Measurements from ENCODE around the gene FAM171A1.

FAM171A1 gene

GRCh38 chr10:15344876-15345285 is 26.2 kb downstream of the FAM171A1 start:
- H3K27ac ChIP-seq (ENCODE audit: low read depth, low read length), result no peak overlapping the region
- H2BK5ac ChIP-seq (ENCODE audit: low read depth, low read length, poor library complexity), result no peak overlapping the region
- H2BK120ac ChIP-seq (ENCODE audit: insufficient read depth, low read length, poor library complexity), result no peak overlapping the region
- no peak overlapping the region for H3K9ac ChIP-seq (ENCODE audit: low read length)
- H3K36me3 ChIP-seq (ENCODE audit: control insufficient read depth in 1 of 2, insufficient read depth in 2 of 2, low read length in 2 of 2), result no peaks in the 10 kb centered on the region
- H3K4me2 ChIP-seq (ENCODE audit: low read length), result no peak overlapping the region
- WGBS (ENCODE audit: extremely low coverage, insufficient coverage, insufficient read length), result no CpG with 5 or more reads among the region's 8 CpGs
- H3K4me1 ChIP-seq (ENCODE audit: control insufficient read depth in 1 of 2, insufficient read depth in 2 of 2, low read length in 2 of 2), result peaks cover 16 to 25% of the 10 kb centered on the region in 2 experiments
- H2BK12ac ChIP-seq (ENCODE audit: low read length), result no peak overlapping the region
- no peak overlapping the region for H3K23ac ChIP-seq (ENCODE audit: low read length)
- H3K14ac ChIP-seq (ENCODE audit: low read length), result no peak overlapping the region
- H3K4ac ChIP-seq (ENCODE audit: low read depth, low read length), result no peak overlapping the region
- H2AFZ ChIP-seq (ENCODE audit: insufficient read depth, low read length, poor library complexity), result no peak overlapping the region
- H4K91ac ChIP-seq (ENCODE audit: low read depth, low read length), result no peak overlapping the region
- peaks cover 3% of the 10 kb centered on the region for H3K79me2 ChIP-seq (ENCODE audit: control insufficient read depth, insufficient read depth, low read length, poor library complexity)
- no peak overlapping the region for H3K18ac ChIP-seq (ENCODE audit: low read length)
- H2AK5ac ChIP-seq (ENCODE audit: low read length), result no peak overlapping the region
- no peaks in the 10 kb centered on the region for H3K9me3 ChIP-seq (ENCODE audit: insufficient read depth, low read depth, low read length)
- H4K12ac ChIP-seq (ENCODE audit: low read depth, low read length), result no peak overlapping the region
- no peak for DNase-seq
- H3K79me1 ChIP-seq (ENCODE audit: low read length), result no peaks in the 10 kb centered on the region
- H3K27me3 ChIP-seq (ENCODE audit: insufficient read depth, low read length), result no peaks in the 10 kb centered on the region
- H4K8ac ChIP-seq (ENCODE audit: low read depth, low read length), result no peak overlapping the region
- no peak overlapping the region for H3K4me3 ChIP-seq (ENCODE audit: low read depth, low read length)

GRCh38 chr10:15344256-15344875 is 26.7 kb downstream of the FAM171A1 start:
- no peak overlapping the region for H4K8ac ChIP-seq (ENCODE audit: low read depth, low read length)
- no CpG with 5 or more reads among the region's 4 CpGs for WGBS (ENCODE audit: extremely low coverage, insufficient coverage, insufficient read length)
- no peaks in the 10 kb centered on the region for H3K27me3 ChIP-seq (ENCODE audit: insufficient read depth, low read length)

GRCh38 chr10:15342970-15343369 is 28.1 kb downstream of the FAM171A1 start:
- no peak overlapping the region for H4K8ac ChIP-seq (ENCODE audit: low read depth, low read length)

More at GRCh38 chr10:15344256-15344875, 26.7 kb downstream of the FAM171A1 start:
- Histone ChIP-seq H3K14ac (ENCODE audit: low read length) (no peak overlapping the region), H4K12ac (ENCODE audit: low read depth, low read length) (no peak overlapping the region), H2BK5ac (ENCODE audit: low read depth, low read length, poor library complexity) (no peak overlapping the region), H3K9me3 (ENCODE audit: insufficient read depth, low read depth, low read length) (no peaks in the 10 kb centered on the region), H3K4ac (ENCODE audit: low read depth, low read length) (no peak overlapping the region), H3K79me1 (ENCODE audit: low read length) (no peaks in the 10 kb centered on the region), H3K27ac (ENCODE audit: low read depth, low read length) (no peak overlapping the region), H3K18ac (ENCODE audit: low read length) (no peak overlapping the region), H2BK120ac (ENCODE audit: insufficient read depth, low read length, poor library complexity) (no peak overlapping the region), H2BK12ac (ENCODE audit: low read length) (no peak overlapping the region), H2AFZ (ENCODE audit: insufficient read depth, low read length, poor library complexity) (no peak overlapping the region), H3K9ac (ENCODE audit: low read length) (no peak overlapping the region), H3K79me2 (ENCODE audit: control insufficient read depth, insufficient read depth, low read length, poor library complexity) (peaks cover 3% of the 10 kb centered on the region), H3K4me2 (ENCODE audit: low read length) (no peak overlapping the region), H3K4me1 (ENCODE audit: control insufficient read depth in 1 of 2, insufficient read depth in 2 of 2, low read length in 2 of 2) (peaks cover 16 to 25% of the 10 kb centered on the region in 2 experiments), H3K23ac (ENCODE audit: low read length) (no peak overlapping the region), H2AK5ac (ENCODE audit: low read length) (no peak overlapping the region), H3K36me3 (ENCODE audit: control insufficient read depth in 1 of 2, insufficient read depth in 2 of 2, low read length in 2 of 2) (no peaks in the 10 kb centered on the region), H3K4me3 (ENCODE audit: low read depth, low read length) (no peak overlapping the region), H4K91ac (ENCODE audit: low read depth, low read length) (no peak overlapping the region)
- DNase-seq, result no peak

DNA sequence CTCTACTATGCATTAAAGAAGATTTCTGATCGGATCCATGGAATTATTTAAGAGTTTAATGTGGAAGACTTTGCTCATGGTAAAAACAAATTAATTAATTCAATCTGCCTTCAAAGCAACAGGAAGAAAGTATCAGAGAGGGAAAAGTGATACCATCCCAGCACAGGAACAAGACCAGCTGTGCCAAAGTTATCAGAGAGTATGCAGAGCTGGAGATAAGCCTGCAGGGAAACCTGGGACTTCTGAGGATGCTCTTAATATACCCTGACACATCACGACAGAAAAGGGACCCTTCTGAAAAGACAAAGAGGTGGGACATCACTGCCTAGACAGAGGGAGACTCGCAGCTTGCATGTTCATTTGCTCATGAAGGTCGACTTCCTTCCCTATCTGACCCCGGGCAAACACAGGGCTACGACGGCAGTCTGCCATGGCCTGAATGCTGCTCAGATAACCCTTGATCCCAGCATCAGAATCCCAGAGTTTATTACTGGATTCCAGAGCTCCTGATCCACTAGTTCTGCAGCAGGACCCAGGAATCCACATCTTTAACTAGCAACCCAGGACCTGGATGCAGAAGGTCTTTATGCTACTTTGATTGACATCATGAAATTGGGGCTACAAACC is 29.5 kb downstream of the FAM171A1 start:
- no peak overlapping the region for H3K9ac ChIP-seq (ENCODE audit: low read length)
- H4K12ac ChIP-seq (ENCODE audit: low read depth, low read length), result no peak overlapping the region
- H3K9me3 ChIP-seq (ENCODE audit: insufficient read depth, low read depth, low read length), result no peaks in the 10 kb centered on the region
- H3K4me1 ChIP-seq (ENCODE audit: control insufficient read depth in 1 of 2, insufficient read depth in 2 of 2, low read length in 2 of 2), result peaks cover 16 to 25% of the 10 kb centered on the region in 2 experiments
- no peak overlapping the region for H2BK120ac ChIP-seq (ENCODE audit: insufficient read depth, low read length, poor library complexity)
- no peaks in the 10 kb centered on the region for H3K79me1 ChIP-seq (ENCODE audit: low read length)
- no peaks in the 10 kb centered on the region for H3K36me3 ChIP-seq (ENCODE audit: control insufficient read depth in 1 of 2, insufficient read depth in 2 of 2, low read length in 2 of 2)
- no peak overlapping the region for H2BK5ac ChIP-seq (ENCODE audit: low read depth, low read length, poor library complexity)
- no peak overlapping the region for H3K18ac ChIP-seq (ENCODE audit: low read length)
- no peak overlapping the region for H2AK5ac ChIP-seq (ENCODE audit: low read length)
- H4K8ac ChIP-seq (ENCODE audit: low read depth, low read length), result no peak overlapping the region
- DNase-seq, result no peak
- no peaks in the 10 kb centered on the region for H3K79me2 ChIP-seq (ENCODE audit: control insufficient read depth, insufficient read depth, low read length, poor library complexity)
- H3K27me3 ChIP-seq (ENCODE audit: insufficient read depth, low read length), result no peaks in the 10 kb centered on the region
- no peak overlapping the region for H3K4ac ChIP-seq (ENCODE audit: low read depth, low read length)
- H3K27ac ChIP-seq (ENCODE audit: low read depth, low read length), result no peak overlapping the region
- H2BK12ac ChIP-seq (ENCODE audit: low read length), result no peak overlapping the region
- H3K23ac ChIP-seq (ENCODE audit: low read length), result no peak overlapping the region
- no peak overlapping the region for H3K4me2 ChIP-seq (ENCODE audit: low read length)
- no peak overlapping the region for H2AFZ ChIP-seq (ENCODE audit: insufficient read depth, low read length, poor library complexity)
- no CpG with 5 or more reads among the region's 7 CpGs for WGBS (ENCODE audit: extremely low coverage, insufficient coverage, insufficient read length)
- H3K4me3 ChIP-seq (ENCODE audit: low read depth, low read length), result peak overlapping the region; percentile 7
- no peak overlapping the region for H4K91ac ChIP-seq (ENCODE audit: low read depth, low read length)
- no peak overlapping the region for H3K14ac ChIP-seq (ENCODE audit: low read length)

More at GRCh38 chr10:15342970-15343369, 28.1 kb downstream of the FAM171A1 start:
- no peak overlapping the region for H3K9ac ChIP-seq (ENCODE audit: low read length)
- WGBS (ENCODE audit: extremely low coverage, insufficient coverage, insufficient read length), result no CpG with 5 or more reads among the region's 3 CpGs
- H3K23ac ChIP-seq (ENCODE audit: low read length), result no peak overlapping the region
- H3K79me2 ChIP-seq (ENCODE audit: control insufficient read depth, insufficient read depth, low read length, poor library complexity), result no peaks in the 10 kb centered on the region
- no peak overlapping the region for H3K27ac ChIP-seq (ENCODE audit: low read depth, low read length)
- no peak overlapping the region for H3K4me3 ChIP-seq (ENCODE audit: low read depth, low read length)
- H4K12ac ChIP-seq (ENCODE audit: low read depth, low read length), result no peak overlapping the region
- H3K4me1 ChIP-seq (ENCODE audit: control insufficient read depth in 1 of 2, insufficient read depth in 2 of 2, low read length in 2 of 2), result peaks cover 16 to 25% of the 10 kb centered on the region in 2 experiments
- no peaks in the 10 kb centered on the region for H3K9me3 ChIP-seq (ENCODE audit: insufficient read depth, low read depth, low read length)
- no peak overlapping the region for H2BK5ac ChIP-seq (ENCODE audit: low read depth, low read length, poor library complexity)
- H3K4me2 ChIP-seq (ENCODE audit: low read length), result no peak overlapping the region
- H3K36me3 ChIP-seq (ENCODE audit: control insufficient read depth in 1 of 2, insufficient read depth in 2 of 2, low read length in 2 of 2), result no peaks in the 10 kb centered on the region
- DNase-seq, result no peak
- no peak overlapping the region for H4K91ac ChIP-seq (ENCODE audit: low read depth, low read length)
- H3K79me1 ChIP-seq (ENCODE audit: low read length), result no peaks in the 10 kb centered on the region
- H3K27me3 ChIP-seq (ENCODE audit: insufficient read depth, low read length), result no peaks in the 10 kb centered on the region
- no peak overlapping the region for H2BK12ac ChIP-seq (ENCODE audit: low read length)
- no peak overlapping the region for H3K14ac ChIP-seq (ENCODE audit: low read length)
- H3K18ac ChIP-seq (ENCODE audit: low read length), result no peak overlapping the region
- H2AFZ ChIP-seq (ENCODE audit: insufficient read depth, low read length, poor library complexity), result no peak overlapping the region
- no peak overlapping the region for H2BK120ac ChIP-seq (ENCODE audit: insufficient read depth, low read length, poor library complexity)
- no peak overlapping the region for H2AK5ac ChIP-seq (ENCODE audit: low read length)
- no peak overlapping the region for H3K4ac ChIP-seq (ENCODE audit: low read depth, low read length)

All from trophoblast cell (in vitro differentiated cells and primary cell).